Chondrocyte (in vitro differentiated cells): ENCODE measurements around the gene C9orf50. TPM values are rescaled to one million over a fixed set of nuclear protein-coding genes. Genes with fewer than 3 reads are reported as not detected.

Experiments used
- DNase-seq: peaks from one replicate; pipeline ENCODE4 v3.0.0; 2021; ENCODE audit warnings: mixed read lengths, low spot score
- H3K27ac Mint-ChIP-seq: one replicate; pipeline ENCODE4 v1.8.0; 2021; ENCODE audit warnings: mild to moderate bottlenecking, moderate library complexity, mixed read lengths; ENCODE audit not compliant: unreplicated experiment
- H3K27me3 Mint-ChIP-seq: 2 replicates; pipeline ENCODE4 v1.8.0; 2021; ENCODE audit warnings: low read depth, mixed read lengths
- H3K36me3 Mint-ChIP-seq: 2 replicates; pipeline ENCODE4 v1.8.0; 2021; ENCODE audit warnings: low read depth, mixed read lengths
- H3K4me1 Mint-ChIP-seq: 2 replicates; pipeline ENCODE4 v1.8.0; 2021; ENCODE audit warnings: low read depth, mild to moderate bottlenecking, mixed read lengths
- H3K4me3 Mint-ChIP-seq: one replicate; pipeline ENCODE4 v1.8.0; 2021; ENCODE audit warnings: mild to moderate bottlenecking, moderate library complexity, mixed read lengths; ENCODE audit not compliant: unreplicated experiment
- H3K9me3 Mint-ChIP-seq: 2 replicates; pipeline ENCODE4 v1.8.0; 2021; ENCODE audit warnings: low read depth, mixed read lengths
- total RNA-seq: library from RNA; stranded (reverse); gene quantifications from 3 replicates; pipeline ENCODE4 v1.2.1, GENCODE V29; 2021
- TF ChIP-seq, protein P1 (sequence below): fragments of 200-600 bp; sonication (generic); IDR thresholded peaks from 2 replicates; pipeline ENCODE4 v1.5.0; 2021; ENCODE audit warnings: antibody characterized with exemption, mild to moderate bottlenecking, moderate library complexity

The C9orf50 gene
- total RNA-seq, 1 donor from 2014 or later = 0.30 TPM

DNA sequence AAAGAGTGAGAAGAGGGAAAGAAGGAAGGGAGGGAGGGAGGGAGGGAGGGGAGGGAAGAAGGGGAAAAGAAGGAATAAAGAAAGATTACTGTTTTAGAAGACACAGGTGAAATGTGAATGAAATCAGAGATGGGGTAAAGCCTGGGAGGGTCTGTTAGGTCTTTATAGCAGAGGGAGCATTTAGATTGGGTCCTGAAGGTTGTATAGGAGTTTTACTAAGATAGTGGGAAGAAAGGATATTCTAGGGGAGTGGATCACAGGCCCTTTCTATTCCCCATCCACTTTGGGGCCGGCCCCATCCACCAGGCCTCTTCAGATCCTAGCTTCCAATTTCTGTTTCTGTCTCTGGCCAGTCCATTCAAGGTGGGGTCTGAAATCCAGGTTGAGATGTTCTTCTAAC is 35.5 kb downstream of the C9orf50 start:
- H3K27me3 Mint-ChIP-seq = no peaks in the 10 kb centered on the region
- no peaks in the 10 kb centered on the region for H3K36me3 Mint-ChIP-seq
- peaks cover 8% of the 10 kb centered on the region for H3K4me1 Mint-ChIP-seq
- no peak overlapping the region for H3K27ac Mint-ChIP-seq
- no peak overlapping the region for H3K4me3 Mint-ChIP-seq
- H3K9me3 Mint-ChIP-seq = no peaks in the 10 kb centered on the region
- TF ChIP-seq, protein P1, sequence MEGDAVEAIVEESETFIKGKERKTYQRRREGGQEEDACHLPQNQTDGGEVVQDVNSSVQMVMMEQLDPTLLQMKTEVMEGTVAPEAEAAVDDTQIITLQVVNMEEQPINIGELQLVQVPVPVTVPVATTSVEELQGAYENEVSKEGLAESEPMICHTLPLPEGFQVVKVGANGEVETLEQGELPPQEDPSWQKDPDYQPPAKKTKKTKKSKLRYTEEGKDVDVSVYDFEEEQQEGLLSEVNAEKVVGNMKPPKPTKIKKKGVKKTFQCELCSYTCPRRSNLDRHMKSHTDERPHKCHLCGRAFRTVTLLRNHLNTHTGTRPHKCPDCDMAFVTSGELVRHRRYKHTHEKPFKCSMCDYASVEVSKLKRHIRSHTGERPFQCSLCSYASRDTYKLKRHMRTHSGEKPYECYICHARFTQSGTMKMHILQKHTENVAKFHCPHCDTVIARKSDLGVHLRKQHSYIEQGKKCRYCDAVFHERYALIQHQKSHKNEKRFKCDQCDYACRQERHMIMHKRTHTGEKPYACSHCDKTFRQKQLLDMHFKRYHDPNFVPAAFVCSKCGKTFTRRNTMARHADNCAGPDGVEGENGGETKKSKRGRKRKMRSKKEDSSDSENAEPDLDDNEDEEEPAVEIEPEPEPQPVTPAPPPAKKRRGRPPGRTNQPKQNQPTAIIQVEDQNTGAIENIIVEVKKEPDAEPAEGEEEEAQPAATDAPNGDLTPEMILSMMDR = no peak
- DNase-seq = no peak

DNA sequence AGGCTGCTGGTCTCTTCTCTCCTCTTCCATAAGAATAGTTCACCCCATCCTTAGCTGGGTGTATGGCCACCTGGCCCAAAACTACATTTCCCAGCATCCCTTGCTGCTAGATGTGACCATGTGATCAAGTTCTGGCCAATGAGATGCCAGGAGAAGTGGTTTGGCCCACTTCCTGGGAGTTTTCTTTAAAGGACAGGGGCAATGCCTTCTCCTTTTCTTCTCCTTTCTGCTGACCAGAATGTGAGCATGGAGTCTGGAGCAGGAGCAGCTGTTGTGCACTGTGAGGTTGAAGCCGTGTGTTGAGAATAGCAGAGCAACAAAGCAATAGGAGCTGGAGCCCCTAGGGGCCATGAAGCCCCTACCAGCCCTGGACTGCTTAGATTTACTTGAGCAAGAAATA is 36.8 kb downstream of the C9orf50 start:
- no peak for DNase-seq
- Mint-ChIP-seq H3K27ac (no peak overlapping the region), H3K4me3 (no peak overlapping the region)

DNA sequence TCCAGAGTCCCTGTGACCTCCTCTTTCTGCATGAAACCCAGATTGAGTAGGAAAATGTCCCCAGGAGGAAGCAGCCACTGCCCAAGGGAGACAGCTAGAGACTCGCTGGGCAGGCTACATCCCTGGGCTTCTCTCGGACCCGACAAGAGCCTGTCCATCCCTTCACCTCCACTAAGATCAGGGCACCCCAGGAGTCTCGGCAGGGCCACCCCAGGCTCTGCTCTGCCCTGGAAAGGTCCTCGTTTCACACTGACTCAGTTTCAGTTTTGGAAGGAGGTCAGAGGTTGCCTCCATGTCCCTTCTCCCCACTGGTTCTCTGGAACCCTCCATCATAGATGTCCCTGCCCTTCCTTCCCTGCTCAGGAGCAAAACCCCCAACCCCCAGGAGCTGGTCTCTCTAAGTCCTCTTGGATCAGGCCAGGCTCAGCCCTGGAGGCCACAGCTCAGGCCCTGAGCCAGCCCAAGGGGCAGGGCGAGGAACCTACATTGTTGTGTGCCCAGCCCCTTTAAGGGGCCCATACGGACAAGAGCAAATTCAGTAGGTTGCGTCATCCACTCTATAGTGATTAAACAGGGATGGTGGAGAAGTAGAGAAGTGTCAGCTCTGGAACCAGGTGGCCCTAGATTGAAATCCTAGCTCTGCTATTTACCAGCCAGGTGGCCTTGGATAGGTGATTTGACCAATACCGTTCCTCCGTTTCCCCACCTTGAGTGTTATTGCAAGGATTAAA is 37.4 kb downstream of the C9orf50 start:
- DNase-seq = no peak
- H3K4me1 Mint-ChIP-seq = peaks cover 8% of the 10 kb centered on the region
- no peak overlapping the region for H3K4me3 Mint-ChIP-seq
- H3K36me3 Mint-ChIP-seq = no peaks in the 10 kb centered on the region
- H3K27me3 Mint-ChIP-seq = no peaks in the 10 kb centered on the region
- no peaks in the 10 kb centered on the region for H3K9me3 Mint-ChIP-seq
- H3K27ac Mint-ChIP-seq = no peak overlapping the region
- TF ChIP-seq, protein P1 = no peak

More for the DNA sequence above, 36.8 kb downstream of the C9orf50 start:
- Mint-ChIP-seq H3K4me1 (peaks cover 8% of the 10 kb centered on the region), H3K27me3 (no peaks in the 10 kb centered on the region), H3K9me3 (no peaks in the 10 kb centered on the region), H3K36me3 (no peaks in the 10 kb centered on the region)
- TF ChIP-seq, protein P1 = no peak

DNA sequence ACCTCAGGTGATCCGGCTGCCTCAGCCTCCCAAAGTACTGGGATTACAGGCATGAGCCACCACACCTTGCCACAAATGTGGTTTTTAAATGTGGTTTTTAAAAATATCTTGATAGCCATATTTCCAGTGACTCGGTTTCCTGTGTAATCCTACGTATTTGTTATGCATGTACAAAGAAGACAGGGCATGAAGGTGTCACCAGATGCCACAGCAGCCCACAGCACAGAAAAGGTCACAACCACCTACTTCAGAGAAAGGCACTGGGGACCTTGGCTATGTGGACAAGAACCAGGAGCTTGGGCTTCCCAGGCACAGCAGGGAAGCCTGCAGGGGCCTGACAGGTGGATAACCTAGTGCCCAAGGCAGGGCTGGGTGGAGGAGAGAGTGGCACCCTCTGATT is 38.0 kb downstream of the C9orf50 start:
- H3K27ac Mint-ChIP-seq = no peak overlapping the region
- H3K27me3 Mint-ChIP-seq = no peaks in the 10 kb centered on the region
- no peaks in the 10 kb centered on the region for H3K36me3 Mint-ChIP-seq
- TF ChIP-seq, protein P1 = no peak
- no peak overlapping the region for H3K4me3 Mint-ChIP-seq
- H3K9me3 Mint-ChIP-seq = no peaks in the 10 kb centered on the region
- peaks cover 8% of the 10 kb centered on the region for H3K4me1 Mint-ChIP-seq
- no peak for DNase-seq

DNA sequence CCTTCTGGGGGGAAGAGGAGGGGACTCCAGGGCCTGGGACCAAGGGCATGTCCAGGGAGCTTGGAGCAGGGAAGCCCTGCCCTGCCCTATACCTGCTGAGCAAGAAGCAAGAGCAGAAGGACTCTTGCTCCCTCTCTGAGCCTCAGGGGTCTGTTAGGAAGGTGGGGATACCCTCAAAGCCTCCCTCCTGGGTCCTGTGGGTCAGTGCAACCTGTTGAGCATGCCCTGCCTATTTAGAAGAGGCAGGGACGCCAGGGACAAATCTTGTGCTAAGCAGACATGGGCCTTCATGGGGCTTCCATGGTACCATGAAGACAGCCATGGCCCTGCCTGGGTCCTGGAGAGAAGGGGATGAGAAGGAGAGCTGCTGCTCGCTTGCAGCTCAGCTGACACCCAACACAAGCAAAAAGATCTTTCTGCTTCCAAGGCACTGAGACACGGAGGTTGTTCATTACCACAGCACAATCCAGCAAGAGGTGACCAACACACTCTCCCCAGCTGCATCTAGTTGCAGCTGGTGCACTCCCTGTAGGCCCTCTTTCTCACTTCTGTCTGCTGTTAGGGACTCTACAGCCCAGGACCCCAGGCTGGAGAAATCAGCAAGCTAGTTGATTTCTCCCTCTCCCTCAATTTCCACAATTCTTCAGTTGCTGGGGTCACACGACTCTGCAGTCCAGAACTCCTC is 39.3 kb downstream of the C9orf50 start:
- TF ChIP-seq, protein P1 = no peak
- H3K27ac Mint-ChIP-seq = no peak overlapping the region
- no peak overlapping the region for H3K4me3 Mint-ChIP-seq
- H3K4me1 Mint-ChIP-seq = peaks cover 9% of the 10 kb centered on the region
- H3K27me3 Mint-ChIP-seq = no peaks in the 10 kb centered on the region
- H3K9me3 Mint-ChIP-seq = no peaks in the 10 kb centered on the region
- H3K36me3 Mint-ChIP-seq = no peaks in the 10 kb centered on the region
- no peak for DNase-seq
